Mucosa of descending colon (tissue), 3 donors: Measurements from ENCODE around the gene LASP1NB.
A peak's percentile ranks its signal among the peaks of the same experiment; 100 is the strongest.

Experiments
- ATAC-seq: fragments of 200-7000 bp; cut with Tn5 transposase; one replicate; pipeline ENCODE4 v1.9.1; 2020; ENCODE audit warnings: mild to moderate bottlenecking, moderate library complexity
- DNase-seq, 3 donors: peaks; one replicate each; pipeline ENCODE4 v3.0.0-alpha.2; 2020
- H3K36me3 ChIP-seq: fragments of 200-600 bp; one replicate; pipeline ENCODE4 v1.8.0; 2021; ENCODE audit warnings: low read depth, mild to moderate bottlenecking
- H3K4me1 ChIP-seq: fragments of 200-600 bp; one replicate; pipeline ENCODE4 v1.8.0; 2021; ENCODE audit warnings: low read depth, mild to moderate bottlenecking
- H3K4me3 ChIP-seq: fragments of 200-600 bp; one replicate; pipeline ENCODE4 v1.8.0; 2021; ENCODE audit warnings: mild to moderate bottlenecking
- H3K9me3 ChIP-seq: fragments of 200-600 bp; one replicate; pipeline ENCODE4 v1.8.0; 2021; ENCODE audit warnings: mild to moderate bottlenecking
- CTCF ChIP-seq: fragments of 200-600 bp; IDR thresholded peaks from one replicate; pipeline ENCODE4 v1.8.0; 2022; ENCODE audit warnings: antibody characterized with exemption, mild to moderate bottlenecking
- intact Hi-C, 2 donors: fragments of 100-400 bp; cut with DNase I in 1 of 2; cut with micrococcal nuclease in 1 of 2; formaldehyde crosslinking; loops; one replicate each; pipeline versions ENCODE4 v1.11.0 to v1.11.1; 2022; cut with DNase I, micrococcal nuclease
- donor health status: DM: no; HTN: no; CAD: no; lungs with moderate emphysema.
- donor health status: DM: no; HTN: no; CAD: no.
- donor health status: DM: no; HTN: yes; CAD: no.

LASP1NB gene

GRCh38 chr17:38893607-38894006 lies 31.8 kb upstream of the LASP1NB start:
- Histone ChIP-seq H3K9me3 (no peaks in the 10 kb centered on the region), H3K4me1 (peaks cover 45% of the 10 kb centered on the region), H3K4me3 (no peak overlapping the region), H3K36me3 (peaks cover 4% of the 10 kb centered on the region)
- ATAC-seq (peak; percentile 2), DNase-seq (peak in 2 of 3 donors; percentile 43 to 67)
- no peak for TF ChIP-seq CTCF
- intact Hi-C loops: no loop called here

GRCh38 chr17:38894276-38894675 lies 31.1 kb upstream of the LASP1NB start:
- no peak overlapping the region for H3K4me3 ChIP-seq
- DNase-seq: no peak
- TF ChIP-seq CTCF: no peak
- ATAC-seq: no peak
- peaks cover 52% of the 10 kb centered on the region for H3K4me1 ChIP-seq
- intact Hi-C loops: no loop called here
- no peaks in the 10 kb centered on the region for H3K9me3 ChIP-seq
- peaks cover 4% of the 10 kb centered on the region for H3K36me3 ChIP-seq

DNA sequence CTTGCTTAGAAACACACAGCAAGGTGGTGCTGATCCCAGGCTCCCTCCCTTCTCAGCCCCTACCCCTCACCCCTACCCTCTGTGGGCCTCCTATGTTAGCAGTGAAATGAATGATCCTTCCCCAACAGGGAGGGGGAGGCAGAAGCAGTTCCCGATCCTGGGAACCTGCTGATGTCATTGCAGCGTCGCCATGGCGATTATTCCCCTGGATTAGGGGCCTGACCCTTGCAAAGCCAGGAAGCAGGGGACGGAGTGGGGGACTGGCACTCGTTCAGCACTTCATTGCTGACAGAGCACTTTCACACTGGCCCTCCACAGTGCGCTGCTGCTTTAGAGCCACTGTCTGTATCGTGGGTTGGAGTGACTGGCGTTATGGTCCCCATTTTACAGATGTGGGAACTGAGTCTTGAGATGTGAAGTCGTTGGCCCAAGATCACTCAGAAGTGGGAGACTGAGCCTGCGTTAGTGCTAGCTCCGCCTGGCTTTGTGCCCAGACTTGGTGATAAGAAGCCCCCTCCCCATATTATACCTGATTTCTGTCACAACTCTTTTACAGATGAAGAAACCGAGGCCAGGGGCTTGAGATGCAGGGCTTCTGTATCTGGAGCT lies 29.0 kb upstream of the LASP1NB start:
- intact Hi-C loops: no loop called here
- Histone ChIP-seq H3K4me3 (no peak overlapping the region), H3K36me3 (peaks cover 4% of the 10 kb centered on the region), H3K9me3 (no peaks in the 10 kb centered on the region), H3K4me1 (peaks cover 54% of the 10 kb centered on the region)
- no peak for ATAC-seq
- DNase-seq: peak in 1 of 3 donors; percentile 48
- TF ChIP-seq CTCF: no peak

DNA sequence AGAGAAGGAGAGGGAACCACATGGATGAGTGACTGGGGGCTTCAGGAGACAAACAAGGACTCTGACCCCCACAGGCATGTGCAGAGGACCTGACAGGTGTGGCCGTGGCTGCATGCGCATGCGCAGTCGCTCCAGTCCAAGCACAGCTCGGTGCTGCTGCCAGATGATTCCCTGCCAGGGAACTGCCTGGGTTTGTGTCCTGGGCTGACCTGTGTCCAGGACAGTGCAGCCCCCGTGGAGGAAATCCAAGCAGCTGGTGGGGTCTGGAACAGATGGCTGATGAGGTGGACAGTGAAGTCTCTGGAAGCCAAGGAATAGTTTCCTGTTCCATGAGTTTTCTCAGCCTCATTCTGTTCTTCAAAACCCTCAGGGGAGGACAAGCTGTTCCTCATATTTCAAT lies 28.2 kb upstream of the LASP1NB start:
- ATAC-seq (peak; percentile 4), DNase-seq (peak in 2 of 3 donors; percentile 44 to 66)
- H3K9me3 ChIP-seq: no peaks in the 10 kb centered on the region
- TF ChIP-seq CTCF: no peak
- intact Hi-C loops: no loop called here
- no peak overlapping the region for H3K4me3 ChIP-seq
- H3K4me1 ChIP-seq: peaks cover 54% of the 10 kb centered on the region
- H3K36me3 ChIP-seq: peaks cover 4% of the 10 kb centered on the region

- H3K4me3 ChIP-seq: no peak overlapping the region
- H3K36me3 ChIP-seq: peaks cover 4% of the 10 kb centered on the region
- DNase-seq: no peak
- H3K4me1 ChIP-seq: peaks cover 49% of the 10 kb centered on the region
- H3K9me3 ChIP-seq: no peaks in the 10 kb centered on the region
- intact Hi-C loops: no loop called here
- TF ChIP-seq CTCF: no peak
- ATAC-seq: peak; percentile 38
Measured at GRCh38 chr17:38897671-38898290, 27.6 kb upstream of the LASP1NB start.
